Ectodermal cell (in vitro differentiated cells): ENCODE results near the gene GAS2L1.

ENCODE experiments used
- H3K27ac ChIP-seq: 2 replicates; pipeline ENCODE4 v1.7.0; 2013; ENCODE audit warnings: mild to moderate bottlenecking, low read depth, low read length; ENCODE audit not compliant: insufficient read depth, poor library complexity, severe bottlenecking
- H3K27me3 ChIP-seq: 2 replicates; pipeline ENCODE4 v1.7.0; 2013; ENCODE audit warnings: mild to moderate bottlenecking, low read length; ENCODE audit not compliant: insufficient read depth, control insufficient read depth, poor library complexity, severe bottlenecking
- H3K36me3 ChIP-seq: one replicate; pipeline ENCODE4 v1.7.0; 2013; ENCODE audit warnings: low read length; ENCODE audit not compliant: control insufficient read depth, insufficient read depth
- H3K4me1 ChIP-seq: one replicate; pipeline ENCODE4 v1.7.0; 2013; ENCODE audit warnings: low read length; ENCODE audit not compliant: control insufficient read depth, insufficient read depth
- H3K4me3 ChIP-seq: 2 replicates; pipeline ENCODE4 v1.7.0; 2013; ENCODE audit warnings: low read depth, low read length, control low read depth; ENCODE audit not compliant: insufficient read depth
- H3K9me3 ChIP-seq: 2 replicates; pipeline ENCODE4 v1.7.0; 2013; ENCODE audit warnings: mild to moderate bottlenecking, low read length, moderate library complexity; ENCODE audit not compliant: control insufficient read depth
- WGBS, 2 experiments: methylation state at CpG; one replicate each; pipeline ENCODE4 v1.1.7; 2013; ENCODE audit warnings: missing lambda C conversion rate in 2 of 2; 5-methylcytosine and 5-hydroxymethylcytosine counted together

Gene GAS2L1

DNA sequence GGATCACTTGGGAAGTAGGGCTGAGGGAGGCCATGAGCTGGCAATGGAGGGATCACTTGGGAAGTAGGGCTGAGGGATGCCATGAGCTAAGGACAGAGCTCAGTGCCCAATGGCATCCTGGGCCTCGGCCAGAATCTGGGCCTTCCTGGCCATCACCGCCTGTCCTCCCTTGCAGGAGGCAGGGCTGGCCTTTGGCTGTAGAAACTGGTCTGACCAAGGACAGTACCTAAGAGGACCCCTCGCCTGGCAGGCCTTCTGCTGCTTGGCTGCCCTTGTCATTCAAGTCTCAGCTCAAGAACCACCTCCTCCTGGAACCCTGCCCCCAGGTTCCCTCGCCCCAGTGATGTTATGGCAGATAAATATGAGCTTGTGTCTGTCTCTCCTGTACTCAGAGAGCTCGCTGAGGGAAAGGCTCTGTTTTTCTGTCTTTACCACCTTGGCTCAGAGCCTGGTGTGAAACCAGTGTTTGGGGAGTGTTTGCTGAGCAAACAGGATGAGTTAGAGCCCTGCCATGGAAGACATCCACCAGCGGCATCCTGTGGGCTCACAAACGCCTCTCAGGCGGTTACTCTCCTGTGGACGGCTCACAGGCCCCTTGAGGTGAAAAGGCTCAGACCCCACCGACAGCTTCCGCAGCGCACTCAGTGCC lies 28.4 kb downstream of the GAS2L1 start:
- H3K27me3 ChIP-seq, result no peaks in the 10 kb centered on the region
- no peaks in the 10 kb centered on the region for H3K9me3 ChIP-seq
- no peaks in the 10 kb centered on the region for H3K4me1 ChIP-seq
- no peak overlapping the region for H3K27ac ChIP-seq
- no peak overlapping the region for H3K4me3 ChIP-seq
- WGBS, 2 experiments, result 94 to 96% methylated on average over 12 of the region's 12 CpGs
- H3K36me3 ChIP-seq, result peaks cover 14% of the 10 kb centered on the region

- Histone ChIP-seq H3K27me3 (no peaks in the 10 kb centered on the region), H3K9me3 (no peaks in the 10 kb centered on the region), H3K4me3 (no peak overlapping the region), H3K4me1 (no peaks in the 10 kb centered on the region), H3K27ac (no peak overlapping the region), H3K36me3 (peaks cover 14% of the 10 kb centered on the region)
- 92 to 95% methylated on average over 11 of the region's 11 CpGs for WGBS, 2 experiments
Observed at GRCh38 chr22:29335656-29336055, 29.2 kb downstream of the GAS2L1 start.

DNA sequence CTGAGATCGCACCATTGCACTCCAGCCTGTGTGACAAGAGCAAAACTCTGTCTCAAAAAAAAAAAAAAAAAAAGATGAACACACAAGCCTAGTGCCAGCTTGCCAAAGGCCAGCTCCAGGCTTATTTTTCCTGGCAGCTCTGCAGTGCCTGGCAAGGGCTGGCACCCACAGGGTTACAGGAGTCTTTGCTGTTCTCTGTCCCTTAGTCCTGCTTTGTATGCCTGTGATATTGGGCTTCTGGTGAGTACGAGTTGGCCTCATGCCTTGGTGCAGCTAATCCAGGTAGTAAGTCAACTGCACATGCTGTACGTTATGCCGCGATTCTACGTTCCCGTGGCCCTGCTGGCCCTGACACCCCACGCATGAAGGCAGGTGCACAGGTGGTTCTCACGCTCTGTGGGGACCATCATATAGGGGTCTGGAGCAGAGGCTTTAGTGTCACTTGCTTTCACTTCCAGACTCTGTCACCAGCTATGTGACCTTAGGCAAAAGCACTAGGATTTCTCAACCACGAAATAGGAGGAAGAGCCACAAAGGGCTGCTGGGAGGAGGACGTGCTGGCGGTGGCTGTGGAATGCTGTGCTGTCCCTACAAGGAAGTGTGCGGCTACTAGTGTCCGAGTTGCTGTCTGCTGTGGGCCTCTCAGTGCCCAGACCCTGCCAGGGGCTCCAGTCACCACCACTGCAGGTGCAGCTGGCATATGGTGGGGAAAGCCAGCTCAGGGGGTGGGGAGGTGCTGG lies 30.5 kb downstream of the GAS2L1 start:
- Histone ChIP-seq H3K9me3 (no peaks in the 10 kb centered on the region), H3K4me1 (no peaks in the 10 kb centered on the region), H3K36me3 (peaks cover 8% of the 10 kb centered on the region), H3K27ac (no peak overlapping the region), H3K4me3 (no peak overlapping the region), H3K27me3 (no peaks in the 10 kb centered on the region)
- WGBS, 2 experiments, result 95 to 96% methylated on average over 14 of the region's 14 CpGs

GRCh38 chr22:29337631-29338284 lies 31.3 kb downstream of the GAS2L1 start:
- WGBS, 2 experiments, result 92 to 94% methylated on average over 12 of the region's 12 CpGs
- Histone ChIP-seq H3K4me3 (no peak overlapping the region), H3K36me3 (peaks cover 13% of the 10 kb centered on the region), H3K4me1 (no peaks in the 10 kb centered on the region), H3K27me3 (no peaks in the 10 kb centered on the region), H3K27ac (no peak overlapping the region), H3K9me3 (no peaks in the 10 kb centered on the region)

DNA sequence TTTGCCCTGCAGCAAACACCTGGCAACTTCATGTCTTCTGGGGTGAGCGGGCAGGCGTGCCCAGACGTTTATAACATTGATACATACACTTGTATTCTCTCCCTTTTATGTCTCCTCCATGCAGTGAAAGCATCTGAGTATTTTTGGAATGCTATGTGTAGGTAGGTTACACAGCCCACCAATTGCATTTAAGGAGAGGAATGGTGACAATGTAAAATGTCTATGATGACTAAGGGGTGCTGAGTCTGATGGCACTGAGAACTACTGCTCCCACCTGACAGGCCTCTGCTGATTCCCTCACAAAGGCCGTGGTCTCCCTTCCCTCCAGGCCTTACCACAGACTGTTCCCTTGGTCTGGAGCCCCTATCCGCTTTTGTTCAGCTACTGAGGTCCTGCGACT lies 31.9 kb downstream of the GAS2L1 start:
- H3K27me3 ChIP-seq, result no peaks in the 10 kb centered on the region
- no peaks in the 10 kb centered on the region for H3K9me3 ChIP-seq
- H3K36me3 ChIP-seq, result peaks cover 13% of the 10 kb centered on the region
- no peaks in the 10 kb centered on the region for H3K4me1 ChIP-seq
- H3K27ac ChIP-seq, result no peak overlapping the region
- no peak overlapping the region for H3K4me3 ChIP-seq
- WGBS, 2 experiments, result 95 to 97% methylated on average over 6 of the region's 6 CpGs

- Histone ChIP-seq H3K27me3 (no peaks in the 10 kb centered on the region), H3K27ac (no peak overlapping the region), H3K36me3 (peaks cover 13% of the 10 kb centered on the region), H3K4me3 (no peak overlapping the region), H3K9me3 (no peaks in the 10 kb centered on the region), H3K4me1 (no peaks in the 10 kb centered on the region)
- WGBS, 2 experiments, result 95 to 96% methylated on average over 23 of the region's 23 CpGs
Observed at GRCh38 chr22:29339381-29340235, 33.2 kb downstream of the GAS2L1 start.

DNA sequence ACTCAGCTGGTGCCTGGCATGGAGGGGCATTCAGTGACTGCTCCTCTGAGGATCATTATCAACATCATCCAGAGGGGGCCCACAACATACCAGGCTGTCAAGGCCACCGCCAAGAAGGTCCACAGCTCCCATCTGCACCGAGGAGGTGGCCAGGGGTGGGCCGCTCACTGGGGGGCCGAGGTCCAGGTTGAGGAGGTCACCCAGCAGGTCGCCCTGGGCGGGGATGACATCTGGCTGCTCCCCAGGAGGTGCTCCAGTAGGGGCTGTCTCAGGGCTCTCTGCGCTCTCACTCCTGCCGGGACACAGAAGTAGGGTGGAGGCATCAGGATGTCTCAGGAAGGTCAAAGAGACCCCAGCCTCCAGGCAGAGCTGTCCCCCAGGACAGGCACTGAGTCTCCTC lies 34.1 kb downstream of the GAS2L1 start:
- Histone ChIP-seq H3K9me3 (no peaks in the 10 kb centered on the region), H3K4me3 (no peak overlapping the region), H3K27ac (no peak overlapping the region), H3K36me3 (peaks cover 13% of the 10 kb centered on the region), H3K4me1 (no peaks in the 10 kb centered on the region), H3K27me3 (no peaks in the 10 kb centered on the region)
- 96 to 97% methylated on average over 8 of the region's 8 CpGs for WGBS, 2 experiments

- peaks cover 13% of the 10 kb centered on the region for H3K36me3 ChIP-seq
- WGBS, 2 experiments, result 95% methylated on average over 25 of the region's 25 CpGs
Observed at GRCh38 chr22:29341056-29341848, 34.8 kb downstream of the GAS2L1 start.

GRCh38 chr22:29341849-29342127 lies 35.3 kb downstream of the GAS2L1 start:
- no peak overlapping the region for H3K4me3 ChIP-seq
- H3K27ac ChIP-seq, result no peak overlapping the region
- no peaks in the 10 kb centered on the region for H3K27me3 ChIP-seq
- H3K36me3 ChIP-seq, result peaks cover 13% of the 10 kb centered on the region
- 90 to 91% methylated on average over 2 of the region's 2 CpGs for WGBS, 2 experiments
- H3K9me3 ChIP-seq, result no peaks in the 10 kb centered on the region
- H3K4me1 ChIP-seq, result peaks cover 4% of the 10 kb centered on the region

More at GRCh38 chr22:29341056-29341848, 34.8 kb downstream of the GAS2L1 start:
- Histone ChIP-seq H3K4me1 (no peaks in the 10 kb centered on the region), H3K9me3 (no peaks in the 10 kb centered on the region), H3K4me3 (no peak overlapping the region), H3K27ac (no peak overlapping the region), H3K27me3 (no peaks in the 10 kb centered on the region)
